Activated CD4-positive, CD25-positive, alpha-beta regulatory T cell treated with anti-CD3 and anti-CD28 coated beads, Interleukin-2, amount 50 U/mL, for 16 hours (primary cell): ENCODE data around the gene ZNF559.

Experiments used
- DNase-seq: peaks from one replicate; pipeline ENCODE4 v3.0.0-alpha.2; 2020; ENCODE audit warnings: low read depth, low spot score

ZNF559 gene

DNA sequence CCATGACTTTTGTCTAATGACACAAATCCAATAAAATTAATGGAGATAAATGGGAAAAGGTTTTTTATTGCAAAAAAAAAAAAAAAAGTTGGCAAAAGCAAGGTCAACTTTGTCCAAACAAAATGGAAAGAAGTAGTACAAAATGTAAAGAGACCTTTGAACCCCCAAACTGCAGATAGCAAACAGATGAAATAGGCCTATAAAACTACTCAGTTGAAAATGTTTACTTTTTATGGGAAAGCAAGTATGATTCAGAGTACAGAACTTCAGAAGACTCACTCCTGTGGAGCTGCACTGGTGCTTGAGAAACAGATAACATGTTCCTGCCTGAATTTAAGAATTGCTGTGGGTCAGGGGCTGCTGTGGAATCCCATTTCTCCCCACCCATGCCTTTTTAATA is 29.0 kb downstream of the ZNF559 start:
- no peak for DNase-seq

DNA sequence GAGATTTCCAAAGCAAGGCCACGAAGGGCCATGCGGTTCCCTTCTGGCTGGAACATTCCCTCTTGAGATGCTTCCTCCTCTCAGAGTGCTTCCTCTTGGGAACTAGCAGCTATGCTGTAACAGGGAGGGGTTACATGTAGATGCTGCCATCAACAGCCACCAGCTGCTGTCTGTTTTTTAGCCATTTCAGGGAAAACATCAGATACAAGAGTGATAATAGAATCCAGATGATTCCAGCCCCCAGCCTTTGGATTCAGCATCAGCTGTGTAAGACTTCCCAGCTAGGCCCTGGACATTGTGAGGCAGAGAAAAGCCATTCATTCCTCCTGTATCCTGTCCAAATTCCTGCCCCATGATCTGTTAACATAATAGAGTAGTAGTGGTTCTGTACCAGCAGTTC is 30.7 kb downstream of the ZNF559 start:
- DNase-seq, result no peak

DNA sequence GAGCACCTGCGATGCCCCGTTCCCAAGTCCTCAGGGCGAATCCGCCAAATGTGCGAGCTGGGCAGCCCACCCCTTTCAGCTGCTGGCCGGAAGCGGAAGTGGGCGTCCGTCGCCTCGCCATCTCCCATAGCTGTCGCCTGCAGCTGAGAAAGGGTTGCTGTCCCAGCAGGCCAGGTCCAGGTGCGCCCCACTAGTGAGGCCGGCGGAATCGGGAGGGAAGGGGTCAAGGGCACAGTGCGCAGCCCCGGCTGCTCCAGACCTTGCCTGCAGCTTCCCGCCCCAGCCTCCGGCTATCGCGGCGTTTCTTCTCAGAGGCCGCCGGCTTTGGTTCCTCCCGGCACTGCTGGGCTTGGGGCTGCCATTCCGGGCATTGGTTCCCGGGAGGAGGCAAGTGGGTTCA is 38.9 kb downstream of the ZNF559 start, which contains the start of gene ZNF177:
ZNF177 (plus strand) TSS at position 109 of the 400 bp plus-strand sequence. CDS start 15,299 bp downstream, outside the sequence.
- DNase-seq, result no peak

DNA sequence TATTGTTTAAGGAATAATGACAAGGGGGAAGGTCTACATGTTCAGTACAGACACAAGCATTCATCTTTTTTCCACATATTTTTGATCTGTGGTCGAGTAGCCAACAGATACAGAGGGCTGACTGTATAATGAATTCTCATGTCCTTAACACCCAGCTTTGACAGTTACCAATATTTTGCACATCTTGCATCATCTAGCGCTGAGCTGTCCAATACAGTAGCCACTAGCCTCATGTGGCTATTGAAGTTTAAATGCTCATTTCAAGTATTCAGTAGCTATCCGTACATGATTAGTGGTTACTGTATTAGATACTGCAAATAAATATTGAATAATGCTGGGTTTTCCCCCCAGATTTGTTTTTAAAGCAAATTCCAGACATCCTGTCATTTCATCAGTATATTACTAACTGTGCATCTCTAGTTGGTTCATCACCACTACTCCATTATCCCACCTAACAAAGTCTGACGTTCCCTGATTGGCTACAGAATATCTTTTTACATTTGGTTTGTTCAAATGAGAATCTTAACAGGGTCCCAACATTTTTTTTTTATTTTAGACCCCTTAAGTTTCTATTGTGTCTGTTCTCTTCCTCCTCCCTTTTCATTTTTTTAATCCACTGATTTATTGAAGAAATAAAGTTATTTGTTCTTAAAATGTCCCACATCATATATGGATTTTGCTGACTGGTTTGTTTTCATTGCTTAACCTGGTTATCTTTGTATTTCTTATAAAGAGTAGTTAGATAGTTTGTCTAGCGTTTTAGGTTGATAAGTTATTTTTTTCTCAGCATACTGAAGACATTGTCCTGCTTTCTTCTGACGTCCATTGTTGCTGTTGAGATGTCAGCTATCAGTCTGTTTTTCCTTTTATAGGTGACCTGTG is 47.0 kb downstream of the ZNF559 start:
- no peak for DNase-seq

DNA sequence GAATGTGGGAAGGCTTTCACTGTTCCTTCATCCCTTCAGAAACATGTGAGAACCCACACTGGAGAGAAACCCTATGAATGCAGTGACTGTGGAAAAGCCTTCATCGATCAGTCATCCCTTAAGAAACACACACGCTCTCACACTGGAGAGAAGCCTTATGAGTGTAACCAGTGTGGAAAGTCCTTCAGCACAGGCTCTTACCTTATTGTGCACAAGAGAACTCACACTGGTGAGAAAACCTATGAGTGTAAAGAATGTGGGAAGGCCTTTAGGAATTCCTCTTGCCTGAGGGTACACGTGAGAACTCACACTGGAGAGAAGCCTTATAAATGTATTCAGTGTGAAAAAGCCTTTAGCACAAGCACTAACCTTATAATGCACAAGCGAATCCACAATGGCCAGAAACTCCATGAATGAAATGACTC is 57.4 kb downstream of the ZNF559 start:
- DNase-seq, result no peak
